ELR (cell line): ENCODE measurements around the gene MAEA.

ENCODE experiments used
- DNase-seq: peaks from one replicate; pipeline ENCODE4 v3.0.0-alpha.2; 2015; ENCODE audit warnings: low read depth

Gene MAEA

DNA sequence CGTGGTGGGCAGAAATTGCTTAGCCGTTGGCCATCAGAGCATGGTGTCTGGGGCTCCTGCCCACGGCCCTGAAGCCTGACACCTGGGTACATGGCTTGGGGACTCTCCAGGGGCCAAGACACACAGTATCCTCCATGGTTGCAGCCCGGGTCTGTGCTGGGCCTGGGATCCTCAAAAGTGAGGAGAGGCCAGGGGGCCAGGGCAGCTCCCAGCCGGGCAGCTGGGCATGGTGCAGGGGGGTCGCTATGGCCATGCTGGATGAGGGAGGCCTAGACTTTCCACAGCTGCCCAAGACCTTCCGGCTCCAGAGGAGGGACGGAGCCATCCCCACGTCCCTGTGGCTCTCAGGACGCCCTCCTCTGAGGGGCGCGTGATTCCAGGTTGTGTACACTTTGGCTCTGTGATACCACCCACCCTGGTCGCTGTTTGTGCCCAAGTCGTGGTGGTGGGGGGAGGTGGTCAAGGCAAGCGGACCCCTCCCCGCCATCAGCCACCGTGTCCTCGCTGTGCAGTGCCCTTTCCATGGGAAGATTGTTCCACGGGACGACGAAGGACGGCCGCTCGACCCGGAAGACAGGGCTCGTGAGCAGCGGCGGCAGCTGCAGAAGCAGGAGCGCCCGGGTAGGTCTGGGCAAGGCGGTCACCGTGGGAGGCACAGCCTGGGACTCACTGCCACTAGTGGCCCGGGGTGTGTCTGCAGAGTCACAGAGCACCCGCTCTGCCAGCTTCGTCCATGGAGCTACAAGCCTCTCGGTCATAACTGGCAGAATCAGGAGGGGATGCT lies 90.9 kb downstream of the MAEA start:
- no peak for DNase-seq

DNA sequence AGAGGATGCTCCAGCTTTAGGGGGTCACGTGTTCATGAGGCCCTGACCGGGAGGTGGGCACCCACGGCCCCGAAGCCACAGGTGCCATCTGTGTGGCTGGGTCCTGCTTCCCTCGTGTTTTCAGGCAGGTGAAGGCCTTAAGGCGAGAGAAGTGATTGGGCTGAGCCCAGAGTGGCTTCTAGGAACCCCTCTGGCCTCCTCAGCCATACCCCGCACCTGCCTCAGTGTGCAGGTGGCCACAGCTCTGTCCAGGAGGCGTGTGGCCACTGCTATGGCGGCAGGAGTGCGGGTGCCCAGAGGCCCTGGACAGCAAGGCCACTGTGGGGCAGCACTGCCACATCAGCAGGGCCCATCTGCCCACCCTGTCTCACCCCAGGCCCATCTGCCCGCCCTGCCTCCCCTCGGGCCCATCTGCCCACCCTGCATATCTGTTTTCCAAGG lies 91.5 kb downstream of the MAEA start:
- no peak for DNase-seq

DNA sequence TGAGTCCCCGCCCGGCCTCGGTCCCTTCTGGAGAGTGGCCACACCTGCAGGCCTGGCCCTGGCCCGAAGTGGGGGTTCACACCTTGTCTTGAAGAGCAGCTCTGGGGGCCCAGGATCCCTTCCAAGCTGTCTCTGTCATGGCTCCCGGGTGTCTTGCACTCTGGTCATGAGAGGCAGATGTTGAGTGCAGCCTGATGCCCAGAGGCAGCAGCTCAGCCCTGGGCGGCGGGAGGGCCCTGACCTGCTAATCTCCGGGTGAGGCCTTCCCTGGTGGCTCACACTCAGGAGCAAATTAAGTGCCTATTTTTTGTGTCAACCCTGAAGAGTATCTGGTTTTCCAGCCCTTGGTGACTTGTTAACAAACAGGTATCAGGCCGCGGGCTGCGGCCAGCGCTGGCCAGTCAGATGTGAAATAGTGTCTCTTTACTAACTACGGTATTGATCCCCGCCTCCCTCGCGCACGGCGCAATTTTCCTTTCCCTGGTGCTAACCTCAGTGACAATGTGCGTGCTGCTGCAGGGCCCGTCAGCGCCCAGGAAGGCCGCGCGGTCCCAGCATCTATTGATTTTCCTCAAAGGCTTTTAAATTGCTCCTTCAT lies 92.4 kb downstream of the MAEA start:
- DNase-seq, result no peak

DNA sequence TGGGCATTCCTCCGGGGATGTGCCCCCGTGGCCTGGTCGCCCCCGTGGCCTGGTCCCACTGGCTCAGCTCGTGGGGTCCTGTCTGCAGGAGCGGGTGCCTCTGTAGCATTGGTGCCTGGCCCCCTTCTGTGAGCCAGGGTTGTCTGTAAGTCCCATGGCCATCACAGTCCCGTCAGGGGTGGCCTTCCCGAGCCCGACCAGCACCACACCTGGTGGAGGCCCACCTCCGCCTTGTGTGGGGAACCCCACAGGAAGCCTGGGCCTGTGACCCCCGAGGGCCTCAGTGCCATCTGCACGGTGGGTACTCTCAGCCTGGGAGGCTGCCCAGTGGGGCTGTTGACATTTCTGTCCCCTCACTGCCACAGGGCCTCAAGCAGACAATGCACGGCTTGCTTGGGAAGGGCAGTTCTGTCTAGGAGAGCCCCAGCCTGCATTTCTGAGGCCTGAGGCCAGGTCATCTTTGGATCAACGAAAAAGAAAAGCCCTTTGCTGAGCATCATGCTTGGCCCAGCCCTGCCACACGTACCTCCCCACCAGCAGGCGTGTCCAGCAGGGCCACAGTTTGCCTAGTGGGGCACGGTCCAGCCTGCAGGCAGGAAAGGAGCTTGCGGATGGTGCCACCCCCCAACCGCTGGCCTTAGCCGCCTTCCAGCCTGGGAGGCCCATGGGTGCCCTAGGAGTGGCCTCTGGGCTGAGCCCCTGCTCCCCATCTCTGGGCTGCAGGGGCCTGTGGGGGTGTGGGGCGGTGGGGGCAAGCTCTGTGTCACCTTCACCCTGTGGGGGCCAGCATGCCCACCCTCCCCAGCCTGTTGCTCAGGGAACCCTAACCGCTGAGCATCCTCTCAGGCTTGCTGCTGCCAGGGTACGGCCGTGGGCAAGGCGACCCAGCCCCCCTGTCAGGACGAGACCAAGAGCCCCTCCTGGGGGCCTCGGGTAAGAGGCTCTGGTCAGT lies 93.4 kb downstream of the MAEA start:
- no peak for DNase-seq

DNA sequence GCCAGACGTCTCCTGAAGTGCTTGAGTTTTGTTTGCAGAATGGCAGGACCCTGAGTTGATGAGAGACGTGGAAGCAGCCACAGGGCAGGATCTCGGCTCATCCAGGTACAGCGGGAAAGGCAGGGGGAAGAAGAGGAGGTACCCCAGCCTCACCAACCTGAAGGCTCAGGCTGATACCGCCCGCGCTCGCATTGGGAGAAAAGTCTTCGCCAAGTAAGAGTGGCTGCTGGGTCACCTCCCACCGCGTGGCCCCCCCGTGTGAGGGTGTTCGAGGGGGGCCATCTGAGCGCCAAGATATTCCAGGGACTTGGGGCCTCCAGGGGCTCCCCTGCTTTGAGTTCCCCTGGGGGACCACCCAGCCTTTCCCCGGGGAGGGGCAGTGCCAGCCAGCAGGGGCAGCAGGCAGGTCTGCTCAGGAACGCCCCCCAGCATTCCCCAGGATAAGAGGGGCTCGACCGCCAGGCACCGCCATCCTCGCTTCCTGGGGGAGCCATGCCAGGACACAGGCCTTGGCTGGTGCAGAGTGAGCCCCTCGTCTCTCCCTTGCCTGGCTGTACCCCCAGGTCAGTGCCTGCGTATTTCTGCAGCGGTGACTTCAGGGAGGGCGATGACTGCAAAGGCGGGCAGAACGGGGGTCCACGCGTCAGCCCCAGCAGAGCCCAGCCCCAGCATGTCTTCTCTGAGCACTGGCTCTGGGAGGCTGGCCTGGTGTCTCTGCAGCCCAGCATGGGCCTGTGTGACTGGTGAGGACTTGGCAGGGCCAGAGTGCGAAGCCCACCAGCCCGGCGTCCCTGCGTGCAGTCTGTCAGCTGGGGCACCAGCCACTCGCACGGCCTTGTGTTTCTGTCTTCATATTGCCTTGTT lies 94.3 kb downstream of the MAEA start:
- DNase-seq, result no peak

DNA sequence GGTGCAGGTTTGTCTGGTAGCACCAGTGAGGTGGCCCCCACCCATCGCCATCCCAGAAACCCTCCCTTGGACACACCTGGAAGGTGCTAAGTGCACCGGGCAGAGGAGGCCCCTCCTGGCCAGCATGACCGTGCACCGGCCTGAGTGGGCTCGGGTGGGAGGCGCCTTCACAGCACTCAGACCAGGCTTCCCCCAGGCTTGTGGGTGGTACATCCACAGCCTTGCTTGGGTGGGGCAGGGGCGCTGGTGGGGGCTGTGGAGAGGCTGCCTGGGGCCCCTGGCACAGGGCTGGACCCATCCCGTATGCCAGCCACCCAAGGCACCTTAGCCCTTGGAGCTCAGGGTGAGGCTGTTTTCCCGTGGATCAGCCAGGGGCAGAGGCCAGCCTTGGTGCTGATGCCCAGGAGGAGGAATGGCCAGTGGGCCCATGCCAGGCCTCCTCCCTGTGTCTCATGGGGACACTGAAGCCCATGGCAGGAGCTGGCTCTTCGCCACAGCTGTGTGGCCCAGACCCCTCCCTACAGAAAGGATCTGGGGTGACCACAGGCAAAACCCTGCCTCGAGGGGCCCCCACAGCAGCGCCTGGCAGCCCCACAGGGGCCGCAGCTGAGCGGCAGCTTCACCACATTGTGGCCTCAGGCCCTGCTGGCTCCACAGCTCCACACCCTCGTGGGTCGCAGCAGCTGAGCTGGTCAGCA lies 95.1 kb downstream of the MAEA start:
- DNase-seq, result no peak

DNA sequence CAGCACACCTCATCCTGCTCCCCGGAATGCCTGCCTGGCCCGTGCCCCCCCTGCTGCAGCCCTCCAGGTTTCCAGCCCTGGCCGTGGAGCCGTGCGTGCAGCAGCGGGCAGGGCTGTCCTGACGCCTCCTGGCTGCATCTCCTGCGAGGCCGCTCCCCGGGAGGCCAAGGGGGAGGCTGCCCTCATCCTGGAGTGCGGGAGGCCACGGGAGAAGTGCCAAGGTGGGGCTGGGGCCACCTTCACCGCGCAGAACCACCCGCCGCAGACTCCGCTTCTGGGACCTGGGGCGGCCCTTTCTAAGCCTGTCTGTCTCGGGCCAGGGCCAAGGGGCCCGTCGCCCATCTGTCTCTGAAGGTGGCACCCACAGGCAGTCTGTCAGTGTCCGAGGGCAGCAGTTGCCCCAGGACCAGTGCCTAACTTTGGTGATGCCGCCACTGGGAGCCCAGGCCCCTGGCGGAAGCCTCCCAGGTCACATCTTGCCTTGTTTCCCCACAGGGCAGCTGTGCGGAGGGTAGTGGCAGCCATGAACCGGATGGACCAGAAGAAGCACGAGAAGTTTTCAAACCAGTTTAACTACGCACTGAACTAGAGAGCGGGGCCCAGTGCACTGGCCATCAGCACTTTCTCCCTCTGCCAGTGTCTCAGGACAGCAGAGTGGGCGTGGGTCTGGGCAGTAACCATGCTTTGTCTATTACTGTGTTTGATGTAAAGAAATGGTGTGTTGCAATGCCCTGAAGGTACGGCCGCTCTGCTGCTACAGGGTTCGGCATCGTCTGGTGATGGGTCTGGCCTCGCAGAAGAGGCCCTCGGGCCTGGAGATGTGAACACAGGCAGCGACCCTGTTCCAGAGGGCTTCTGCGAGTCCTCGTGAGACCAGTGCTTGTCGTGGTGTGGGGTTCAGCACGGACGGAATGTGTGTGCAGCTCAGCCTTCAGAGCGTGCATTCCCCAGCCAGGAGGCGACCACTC lies 96.0 kb downstream of the MAEA start:
- no peak for DNase-seq
